GM19438 (cell line): ENCODE measurements around the gene IQCC.

Source experiments
- ATAC-seq: cut with Tn5 transposase; IDR thresholded peaks from one replicate; pipeline ENCODE4 v1.9.1; 2021; ENCODE audit warnings: low read depth; ENCODE audit not compliant: unreplicated experiment

The IQCC gene

GRCh38 chr1:32195531-32195930 is 9.9 kb upstream of the IQCC start:
- no peak for ATAC-seq

GRCh38 chr1:32195972-32196823 is 9.3 kb upstream of the IQCC start:
- no peak for ATAC-seq

- ATAC-seq, result no peak
Observed at GRCh38 chr1:32197074-32197473, 8.4 kb upstream of the IQCC start.

DNA sequence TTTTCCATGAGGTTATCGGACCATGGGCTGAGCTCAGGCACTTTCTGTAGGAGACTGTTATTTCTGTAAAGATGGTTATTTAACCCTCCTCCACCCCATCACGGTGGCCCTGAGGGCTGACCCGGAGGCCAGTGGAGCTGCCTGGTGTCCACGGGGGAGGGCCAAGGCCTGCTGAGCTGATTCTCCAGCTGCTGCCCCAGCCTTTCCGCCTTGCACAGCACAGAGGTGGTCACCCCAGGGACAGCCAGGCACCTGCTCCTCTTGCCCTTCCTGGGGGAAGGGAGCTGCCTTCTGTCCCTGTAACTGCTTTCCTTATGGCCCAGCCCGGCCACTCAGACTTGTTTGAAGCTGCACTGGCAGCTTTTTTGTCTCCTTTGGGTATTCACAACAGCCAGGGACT is 7.6 kb upstream of the IQCC start:
- ATAC-seq, result no peak

- no peak for ATAC-seq
Observed at GRCh38 chr1:32198237-32199042, 7.0 kb upstream of the IQCC start.

- no peak for ATAC-seq
Observed at GRCh38 chr1:32199043-32199716, 6.3 kb upstream of the IQCC start.

- no peak for ATAC-seq
Observed at GRCh38 chr1:32199717-32200072, 5.8 kb upstream of the IQCC start.

- peak; percentile 23 for ATAC-seq
Observed at GRCh38 chr1:32200226-32201010, 5.1 kb upstream of the IQCC start, which contains the start of gene CCDC28B. Gene CCDC28B, plus strand, starts transcription at chr1:32200595. Its CDS starts 1,341 bp downstream, at chr1:32201936.

GRCh38 chr1:32201011-32201855 is 4.2 kb upstream of the IQCC start:
- peak; percentile 33 for ATAC-seq

GRCh38 chr1:32204943-32205361 is 519 bp upstream of the IQCC start:
- ATAC-seq, result no peak

DNA sequence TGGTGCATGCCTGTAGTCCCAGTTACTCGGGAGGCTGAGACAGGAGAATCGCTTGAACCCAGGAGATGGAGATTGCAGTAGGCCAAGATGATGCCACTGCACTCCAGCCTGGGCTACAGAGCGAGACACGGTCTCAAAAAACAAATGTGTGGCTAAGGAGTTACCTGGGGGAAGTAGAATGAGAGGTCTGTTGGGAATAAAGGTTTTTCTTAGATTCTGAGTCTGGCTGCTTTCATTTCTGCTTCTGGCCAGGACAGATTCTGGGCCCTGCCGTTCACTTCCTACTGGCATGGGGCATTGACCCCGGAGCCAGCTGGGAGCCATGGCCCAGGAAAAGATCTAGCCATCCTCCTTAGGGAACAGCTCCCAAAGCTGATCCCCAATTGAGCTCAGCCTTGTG is 3.0 kb downstream of the IQCC start:
- no peak for ATAC-seq

DNA sequence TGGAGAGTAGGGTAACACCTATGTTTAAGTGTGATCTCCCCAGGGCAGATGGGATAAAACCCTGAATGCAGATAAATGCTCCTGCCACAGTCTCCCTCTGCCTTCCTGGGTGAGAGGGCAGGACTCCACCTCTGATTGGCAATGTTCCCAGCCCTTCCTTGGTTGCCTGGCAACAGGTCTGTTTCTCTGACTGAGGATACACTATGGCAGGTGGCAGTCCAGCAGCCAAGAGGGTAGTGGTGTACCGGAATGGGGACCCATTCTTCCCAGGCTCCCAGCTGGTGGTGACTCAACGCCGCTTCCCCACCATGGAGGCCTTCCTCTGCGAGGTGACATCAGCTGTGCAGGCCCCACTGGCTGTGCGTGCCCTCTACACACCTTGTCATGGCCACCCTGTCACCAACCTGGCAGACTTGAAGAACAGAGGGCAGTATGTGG is 3.4 kb downstream of the IQCC start, which contains the start of gene DCDC2B:
Gene DCDC2B (plus strand): TSS at position 199 of the 438 bp plus-strand sequence. CDS start 5 bp downstream, at position 204.
- no peak for ATAC-seq

DNA sequence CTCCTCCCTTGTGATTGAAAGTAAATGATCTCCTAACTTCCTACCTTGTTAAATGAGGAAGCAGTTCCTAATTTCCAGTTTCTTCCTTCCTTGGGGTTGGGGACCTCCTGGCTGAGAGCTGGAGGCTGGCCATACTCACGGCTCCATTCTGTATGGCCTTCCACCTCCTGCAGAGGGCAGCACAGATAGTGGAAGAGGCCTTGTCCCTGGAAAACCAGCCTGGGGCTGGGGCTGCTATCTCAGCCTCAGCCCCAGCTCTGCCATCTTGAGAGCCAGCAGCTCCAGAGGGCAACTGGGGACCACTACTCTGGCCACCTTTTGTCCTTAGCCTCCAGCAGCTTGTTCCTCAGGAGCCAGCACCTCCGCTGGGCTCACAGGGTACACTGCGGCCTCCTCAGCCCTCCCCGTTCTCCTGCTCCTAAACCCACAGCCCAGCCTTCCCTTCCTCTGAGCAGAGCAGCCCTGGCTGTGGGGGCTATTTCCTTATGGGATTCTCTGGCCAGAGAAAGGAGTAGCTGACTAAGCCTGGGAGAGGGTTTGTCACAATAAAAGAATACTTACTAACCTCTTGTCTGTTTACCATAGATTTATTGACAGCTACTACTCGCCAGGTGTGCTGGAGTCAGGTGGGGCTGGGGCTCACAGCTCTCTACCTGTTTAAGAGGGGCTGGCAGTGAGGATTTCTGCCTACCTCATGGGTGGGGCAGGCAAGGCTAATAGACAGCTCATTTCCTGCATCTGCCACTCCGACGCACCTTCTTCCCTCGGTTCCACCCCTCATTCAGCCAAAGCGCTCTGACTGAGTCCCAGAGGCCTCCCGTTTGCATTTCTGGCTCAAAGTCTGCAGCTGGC is 10.4 kb downstream of the IQCC start:
- ATAC-seq, result no peak

DNA sequence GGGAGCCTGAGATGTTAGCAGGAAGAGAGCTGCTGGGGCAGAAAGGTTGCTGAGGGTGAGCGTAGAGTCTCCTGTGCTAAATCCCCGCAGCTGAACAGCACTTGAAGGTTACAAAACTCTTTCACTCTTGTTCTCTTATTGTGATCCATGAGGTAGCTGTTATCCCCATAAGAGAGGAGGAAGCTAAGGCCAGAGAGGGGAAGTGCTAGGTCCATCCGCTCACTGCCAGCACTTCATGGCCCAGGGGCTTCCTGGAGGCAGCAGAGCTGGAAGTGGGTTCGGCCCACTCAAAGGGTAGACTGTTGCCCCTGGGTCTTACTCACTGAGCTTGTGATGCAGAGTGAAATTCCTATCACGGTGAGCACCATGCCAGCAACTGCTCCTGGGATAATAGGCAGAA is 11.1 kb downstream of the IQCC start:
- no peak for ATAC-seq

- no peak for ATAC-seq
Observed at GRCh38 chr1:32219022-32219421, 13.6 kb downstream of the IQCC start.

- ATAC-seq, result no peak
Observed at GRCh38 chr1:32220746-32221580, 15.5 kb downstream of the IQCC start.

DNA sequence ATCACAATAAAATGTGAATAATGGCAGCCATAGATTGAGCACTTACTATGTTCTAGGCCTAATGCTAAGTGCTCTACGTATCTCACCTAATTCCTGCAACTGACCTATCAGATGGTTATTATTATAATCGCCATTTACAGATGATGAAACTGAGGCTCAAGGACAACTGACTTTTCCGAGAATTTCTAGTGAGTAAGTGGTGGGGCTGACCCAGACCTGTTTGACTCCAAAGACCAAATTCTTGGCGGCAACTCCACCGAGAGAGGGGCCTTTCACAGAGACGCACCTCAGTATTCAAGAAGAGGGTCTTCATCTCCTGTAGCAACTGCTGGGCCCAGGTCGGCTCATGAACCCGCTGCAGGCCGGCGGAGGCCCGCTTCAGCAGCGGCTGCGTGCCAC is 16.1 kb downstream of the IQCC start:
- no peak for ATAC-seq
